ENCODE results near the gene TRDN.

- TF ChIP-seq POLR2A (IDR thresholded peaks at IDR 0.05) (no peak), CTCF (IDR thresholded peaks at IDR 0.05) (no peak)
These were observed 74.5 kb downstream of the TRDN start for GRCh38 chr6:123562264-123562663.

Measured in ovary (tissue), 3 donors.